ENCODE data around the gene DGKB.
A peak's percentile ranks its signal among the peaks of the same experiment; 100 is the strongest.

Gene DGKB

GRCh38 chr7:14196555-14196954 is 706.0 kb downstream of the DGKB start:
- TF ChIP-seq TAF1 (IDR thresholded peaks at IDR 0.05; ENCODE audit: low read depth) (no peak), USF1 (IDR thresholded peaks at IDR 0.05) (no peak), EP300 (IDR thresholded peaks at IDR 0.05; ENCODE audit: borderline replicate concordance) (no peak), RAD21 (IDR thresholded peaks at IDR 0.05; ENCODE audit: low read depth) (no peak), TCF12 (IDR thresholded peaks at IDR 0.05; ENCODE audit: low read depth) (no peak), NFIC (IDR thresholded peaks at IDR 0.05) (no peak), ZBTB7A (IDR thresholded peaks at IDR 0.05; ENCODE audit: low read depth) (no peak), EGR1 (IDR thresholded peaks at IDR 0.05) (no peak), TEAD4 (IDR thresholded peaks at IDR 0.05) (no peak), CREB1 (IDR thresholded peaks at IDR 0.05; ENCODE audit: low read depth) (no peak), FOXM1 (IDR thresholded peaks at IDR 0.05; ENCODE audit: borderline replicate concordance, low read depth) (no peak), YY1 (IDR thresholded peaks at IDR 0.05; ENCODE audit: low read depth) (no peak), CEBPB (IDR thresholded peaks at IDR 0.05) (no peak)
- TF ChIP-seq, protein P1, sequence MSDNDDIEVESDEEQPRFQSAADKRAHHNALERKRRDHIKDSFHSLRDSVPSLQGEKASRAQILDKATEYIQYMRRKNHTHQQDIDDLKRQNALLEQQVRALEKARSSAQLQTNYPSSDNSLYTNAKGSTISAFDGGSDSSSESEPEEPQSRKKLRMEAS (IDR thresholded peaks at IDR 0.05), result no peak
- TF ChIP-seq, protein P2, sequence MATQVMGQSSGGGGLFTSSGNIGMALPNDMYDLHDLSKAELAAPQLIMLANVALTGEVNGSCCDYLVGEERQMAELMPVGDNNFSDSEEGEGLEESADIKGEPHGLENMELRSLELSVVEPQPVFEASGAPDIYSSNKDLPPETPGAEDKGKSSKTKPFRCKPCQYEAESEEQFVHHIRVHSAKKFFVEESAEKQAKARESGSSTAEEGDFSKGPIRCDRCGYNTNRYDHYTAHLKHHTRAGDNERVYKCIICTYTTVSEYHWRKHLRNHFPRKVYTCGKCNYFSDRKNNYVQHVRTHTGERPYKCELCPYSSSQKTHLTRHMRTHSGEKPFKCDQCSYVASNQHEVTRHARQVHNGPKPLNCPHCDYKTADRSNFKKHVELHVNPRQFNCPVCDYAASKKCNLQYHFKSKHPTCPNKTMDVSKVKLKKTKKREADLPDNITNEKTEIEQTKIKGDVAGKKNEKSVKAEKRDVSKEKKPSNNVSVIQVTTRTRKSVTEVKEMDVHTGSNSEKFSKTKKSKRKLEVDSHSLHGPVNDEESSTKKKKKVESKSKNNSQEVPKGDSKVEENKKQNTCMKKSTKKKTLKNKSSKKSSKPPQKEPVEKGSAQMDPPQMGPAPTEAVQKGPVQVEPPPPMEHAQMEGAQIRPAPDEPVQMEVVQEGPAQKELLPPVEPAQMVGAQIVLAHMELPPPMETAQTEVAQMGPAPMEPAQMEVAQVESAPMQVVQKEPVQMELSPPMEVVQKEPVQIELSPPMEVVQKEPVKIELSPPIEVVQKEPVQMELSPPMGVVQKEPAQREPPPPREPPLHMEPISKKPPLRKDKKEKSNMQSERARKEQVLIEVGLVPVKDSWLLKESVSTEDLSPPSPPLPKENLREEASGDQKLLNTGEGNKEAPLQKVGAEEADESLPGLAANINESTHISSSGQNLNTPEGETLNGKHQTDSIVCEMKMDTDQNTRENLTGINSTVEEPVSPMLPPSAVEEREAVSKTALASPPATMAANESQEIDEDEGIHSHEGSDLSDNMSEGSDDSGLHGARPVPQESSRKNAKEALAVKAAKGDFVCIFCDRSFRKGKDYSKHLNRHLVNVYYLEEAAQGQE (IDR thresholded peaks at IDR 0.05; ENCODE audit: low read depth), result no peak

DNA sequence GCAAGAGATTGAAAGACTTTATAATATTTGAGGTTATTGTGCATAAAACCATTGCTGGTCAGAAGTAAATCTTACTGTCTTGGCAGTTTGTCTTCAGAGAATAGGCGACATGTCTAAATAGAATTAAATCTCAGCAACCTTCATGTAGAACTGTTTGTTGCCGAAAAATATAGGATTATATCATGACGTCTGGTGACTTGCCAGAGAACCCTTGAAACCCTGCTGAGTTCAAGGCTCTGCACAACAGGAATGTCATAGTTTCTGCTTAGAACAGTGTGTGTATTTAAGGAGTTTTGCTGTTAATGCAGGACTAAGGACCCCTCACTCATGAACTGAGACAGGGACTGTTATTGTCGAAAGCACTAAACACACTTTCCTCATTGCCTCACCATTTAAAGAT is 706.7 kb downstream of the DGKB start:
- TF ChIP-seq NFIC (IDR thresholded peaks at IDR 0.05) (peak; percentile 26; the same call in 1 of the 2 replicates), RAD21 (IDR thresholded peaks at IDR 0.05; ENCODE audit: low read depth) (no peak), EP300 (IDR thresholded peaks at IDR 0.05; ENCODE audit: borderline replicate concordance) (no peak)
- TF ChIP-seq, protein P2 (IDR thresholded peaks at IDR 0.05; ENCODE audit: low read depth), result no peak

DNA sequence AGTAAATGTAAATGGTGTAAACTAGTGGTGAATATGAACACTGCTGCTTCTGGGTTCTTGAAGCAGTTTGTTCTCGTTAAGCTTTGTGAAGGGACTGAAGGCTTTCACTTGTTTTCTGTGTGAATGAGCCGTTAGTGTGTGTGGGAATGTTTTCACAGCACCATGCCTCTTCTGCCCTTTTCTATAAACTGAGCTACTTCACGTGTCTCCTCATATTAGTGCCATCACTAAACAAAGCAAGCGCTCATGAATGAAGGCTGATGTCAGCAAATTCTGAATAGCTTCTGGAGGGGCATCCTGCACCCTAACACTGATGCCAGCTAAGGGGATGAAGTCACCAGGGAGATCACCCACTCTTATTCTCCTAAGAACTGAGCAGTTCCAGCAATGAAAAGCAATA is 707.5 kb downstream of the DGKB start:
- TF ChIP-seq RAD21 (IDR thresholded peaks at IDR 0.05; ENCODE audit: low read depth), result no peak
- TF ChIP-seq, protein P1 (IDR thresholded peaks at IDR 0.05), result no peak
- no peak for TF ChIP-seq USF1 (IDR thresholded peaks at IDR 0.05)
- TF ChIP-seq, protein P2 (IDR thresholded peaks at IDR 0.05; ENCODE audit: low read depth), result no peak
- no peak for TF ChIP-seq TAF1 (IDR thresholded peaks at IDR 0.05; ENCODE audit: low read depth)
- TF ChIP-seq NFIC (IDR thresholded peaks at IDR 0.05), result no peak
- no peak for TF ChIP-seq CREB1 (IDR thresholded peaks at IDR 0.05; ENCODE audit: low read depth)
- no peak for TF ChIP-seq TCF12 (IDR thresholded peaks at IDR 0.05; ENCODE audit: low read depth)
- no peak for TF ChIP-seq YY1 (IDR thresholded peaks at IDR 0.05; ENCODE audit: low read depth)
- no peak for TF ChIP-seq CEBPB (IDR thresholded peaks at IDR 0.05)
- TF ChIP-seq EP300 (IDR thresholded peaks at IDR 0.05; ENCODE audit: borderline replicate concordance), result no peak
- no peak for TF ChIP-seq EGR1 (IDR thresholded peaks at IDR 0.05)
- no peak for TF ChIP-seq ZBTB7A (IDR thresholded peaks at IDR 0.05; ENCODE audit: low read depth)
- TF ChIP-seq TEAD4 (IDR thresholded peaks at IDR 0.05), result no peak
- no peak for TF ChIP-seq FOXM1 (IDR thresholded peaks at IDR 0.05; ENCODE audit: borderline replicate concordance, low read depth)

DNA sequence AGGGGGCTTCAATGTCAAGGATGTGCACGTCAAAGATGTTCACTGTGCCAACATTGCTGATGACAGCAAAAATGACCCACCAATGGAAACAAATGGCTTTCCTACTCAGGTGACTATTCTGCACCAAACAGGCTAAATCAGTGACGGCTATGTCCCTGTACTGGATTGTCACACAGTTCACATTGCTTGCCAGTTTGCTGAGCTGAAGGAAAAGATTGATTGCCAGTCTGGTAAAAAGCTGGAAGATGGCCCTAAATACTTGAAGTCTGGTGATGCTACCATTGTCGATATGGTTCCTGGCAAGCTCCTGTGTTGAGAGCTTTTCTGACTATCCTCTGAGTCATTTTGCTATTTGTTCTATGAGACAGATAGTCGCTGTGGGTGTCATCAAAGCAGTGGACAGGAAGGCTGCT is 710.9 kb downstream of the DGKB start:
- no peak for TF ChIP-seq TCF12 (IDR thresholded peaks at IDR 0.05; ENCODE audit: low read depth)
- no peak for TF ChIP-seq TEAD4 (IDR thresholded peaks at IDR 0.05)
- no peak for TF ChIP-seq RAD21 (IDR thresholded peaks at IDR 0.05; ENCODE audit: low read depth)
- TF ChIP-seq CREB1 (IDR thresholded peaks at IDR 0.05; ENCODE audit: low read depth), result no peak
- TF ChIP-seq, protein P2 (IDR thresholded peaks at IDR 0.05; ENCODE audit: low read depth), result no peak
- TF ChIP-seq EP300 (IDR thresholded peaks at IDR 0.05; ENCODE audit: borderline replicate concordance), result no peak

Measured in Ishikawa (cell line).